ENCODE measurements around the gene ELF4. TPM values are rescaled to one million over a fixed set of nuclear protein-coding genes. Genes with fewer than 3 reads are reported as not detected.

ELF4 gene
- total and polyA plus RNA-seq, 9 of the 15 experiments (the other 6 are each of a cell fraction or from before 2014, with no cell fraction given) = 5.9 to 55.8 (median 25.2) TPM

- TF ChIP-seq PRDM10 (IDR thresholded peaks at IDR 0.05; ENCODE audit: partially characterized antibody) (peak; percentile 50), HMG20B (CRISPR knock-in tag; IDR thresholded peaks at IDR 0.05) (no peak), POLR2B (IDR thresholded peaks at IDR 0.05; ENCODE audit: low read depth, partially characterized antibody) (peak; percentile 21), HOXB6 (CRISPR knock-in tag; IDR thresholded peaks at IDR 0.05; ENCODE audit: borderline replicate concordance) (no peak), SP1 (CRISPR knock-in tag; IDR thresholded peaks at IDR 0.05) (peak; percentile 62), TFAP4 (CRISPR knock-in tag; IDR thresholded peaks at IDR 0.05; ENCODE audit: borderline replicate concordance) (peak; percentile 97), CREM (IDR thresholded peaks at IDR 0.05; ENCODE audit: low read depth) (peak; percentile 77), JUND (IDR thresholded peaks at IDR 0.05; ENCODE audit: borderline replicate concordance, low read depth, low read length) (peak; percentile 60; the same call in 1 of the 2 replicates), JUND (tag; IDR thresholded peaks at IDR 0.05; ENCODE audit: borderline replicate concordance, low read depth, low read length) (no peak; the same call in 2 of the 3 replicates), FOXA3 (CRISPR knock-in tag; conservative IDR thresholded peaks at IDR 0.05 in 1 of 2, IDR thresholded peaks at IDR 0.05 in 1 of 2) (no peak), IFI16 (CRISPR knock-in tag; IDR thresholded peaks at IDR 0.05) (no peak), GTF2B (IDR thresholded peaks at IDR 0.05; ENCODE audit: extremely low read depth, insufficient read length) (no peak), GABPB1 (CRISPR knock-in tag; IDR thresholded peaks at IDR 0.05) (peak; percentile 70; the same call in 1 of the 2 replicates), HNRNPH1 (optimal IDR thresholded peaks at IDR 0.05; ENCODE audit: low read depth, low read length) (no peak), CTCF (IDR thresholded peaks at IDR 0.05 in 2 of 3, conservative IDR thresholded peaks at IDR 0.05 in 1 of 3; ENCODE audit: insufficient read depth in 2 of 3, low read depth in 1 of 3, low read length in 3 of 3) (0 out of 6 replicates have a peak, but pooled peaks of 1 of the 3 experiments have one; percentile 8)
These were observed 1.5 kb downstream of the ELF4 start (continued) for GRCh38 chrX:130108647-130109428.

Measured in K562 (cell line).